ENCODE results near the gene RAB3GAP2. TPM values are rescaled to one million over a fixed set of nuclear protein-coding genes. Genes with fewer than 3 reads are reported as not detected.
"Not testable (repeated sequence)": the region's sequence is repeated elsewhere in the genome, so short reads cannot be mapped to it uniquely, and the experiment has no call there.

The RAB3GAP2 gene
- total RNA-seq, 4 donors from 2014 or later, result 13.8 to 28.0 (median 20.4) TPM

- no peak overlapping the region for H3K4me3 ChIP-seq
- DNase-seq, result no peak
- no peak overlapping the region for H3K27ac ChIP-seq
- WGBS, 2 donors, result 90 to 96% methylated on average over 1 of the region's 1 CpG
- intact Hi-C loops (cut with DNase I), result no loop called here
- TF ChIP-seq, protein P1, sequence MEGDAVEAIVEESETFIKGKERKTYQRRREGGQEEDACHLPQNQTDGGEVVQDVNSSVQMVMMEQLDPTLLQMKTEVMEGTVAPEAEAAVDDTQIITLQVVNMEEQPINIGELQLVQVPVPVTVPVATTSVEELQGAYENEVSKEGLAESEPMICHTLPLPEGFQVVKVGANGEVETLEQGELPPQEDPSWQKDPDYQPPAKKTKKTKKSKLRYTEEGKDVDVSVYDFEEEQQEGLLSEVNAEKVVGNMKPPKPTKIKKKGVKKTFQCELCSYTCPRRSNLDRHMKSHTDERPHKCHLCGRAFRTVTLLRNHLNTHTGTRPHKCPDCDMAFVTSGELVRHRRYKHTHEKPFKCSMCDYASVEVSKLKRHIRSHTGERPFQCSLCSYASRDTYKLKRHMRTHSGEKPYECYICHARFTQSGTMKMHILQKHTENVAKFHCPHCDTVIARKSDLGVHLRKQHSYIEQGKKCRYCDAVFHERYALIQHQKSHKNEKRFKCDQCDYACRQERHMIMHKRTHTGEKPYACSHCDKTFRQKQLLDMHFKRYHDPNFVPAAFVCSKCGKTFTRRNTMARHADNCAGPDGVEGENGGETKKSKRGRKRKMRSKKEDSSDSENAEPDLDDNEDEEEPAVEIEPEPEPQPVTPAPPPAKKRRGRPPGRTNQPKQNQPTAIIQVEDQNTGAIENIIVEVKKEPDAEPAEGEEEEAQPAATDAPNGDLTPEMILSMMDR (IDR thresholded peaks at IDR 0.05), result no peak
- TF ChIP-seq POLR2A (IDR thresholded peaks at IDR 0.05), result no peak
- H3K4me1 ChIP-seq, result no peaks in the 10 kb centered on the region
- no peaks in the 10 kb centered on the region for H3K27me3 ChIP-seq
- no peaks in the 10 kb centered on the region for H3K9me3 ChIP-seq
- H3K36me3 ChIP-seq, result peaks cover 7 to 93% (median 8%) of the 10 kb centered on the region in 3 donors
These were observed 101.3 kb downstream of the RAB3GAP2 start for GRCh38 chr1:220170836-220171526.

DNA sequence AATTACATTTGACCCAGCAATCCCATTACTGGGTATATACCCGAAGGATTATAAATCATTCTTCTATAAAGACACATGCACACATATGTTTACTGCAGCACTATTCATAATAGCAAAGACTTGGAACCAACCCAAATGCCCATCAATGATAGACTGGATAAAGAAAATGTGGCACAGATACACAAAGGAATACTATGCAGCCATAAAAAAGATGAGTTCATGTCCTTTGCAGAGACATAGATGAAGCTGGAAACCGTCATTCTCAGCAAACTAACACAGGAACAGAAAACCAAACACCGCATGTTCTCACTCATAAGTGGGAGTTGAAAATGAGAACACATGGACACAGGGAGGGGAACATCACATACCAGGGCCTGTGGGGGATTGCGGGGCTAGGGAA, 102.4 kb downstream of the RAB3GAP2 start:
- WGBS, 2 donors, result 89 to 94% methylated on average over 4 of the region's 4 CpGs
- H3K4me3 ChIP-seq; intact Hi-C loops (cut with DNase I); H3K9me3 ChIP-seq; H3K27me3 ChIP-seq; H3K4me1 ChIP-seq; H3K27ac ChIP-seq; DNase-seq: not testable (repeated sequence)
- peaks cover 7 to 97% (median 8%) of the 10 kb centered on the region in 3 donors for H3K36me3 ChIP-seq

DNA sequence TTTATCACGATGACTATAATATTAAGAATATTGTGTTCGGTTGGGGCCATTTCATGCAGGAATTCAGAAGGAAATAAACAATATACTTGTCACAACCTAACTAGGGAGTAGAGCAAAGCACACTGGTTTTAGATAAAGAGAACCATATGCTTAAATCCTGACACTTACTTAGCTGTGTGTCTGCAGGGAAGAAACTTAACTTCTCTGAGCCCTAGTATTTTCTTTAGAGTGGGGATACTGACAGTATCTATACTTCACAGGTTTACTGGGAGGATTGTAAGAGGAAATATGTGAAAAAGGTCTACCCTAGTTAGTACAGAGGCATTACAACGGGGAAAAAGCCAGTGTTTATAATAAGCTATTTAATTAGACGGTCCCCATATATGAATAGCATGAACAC, 105.4 kb downstream of the RAB3GAP2 start:
- Histone ChIP-seq H3K27me3 (no peaks in the 10 kb centered on the region), H3K4me1 (no peaks in the 10 kb centered on the region), H3K4me3 (no peak overlapping the region), H3K27ac (no peak overlapping the region), H3K9me3 (no peaks in the 10 kb centered on the region), H3K36me3 (peaks cover 8 to 82% (median 11%) of the 10 kb centered on the region in 3 donors)
- no peak for DNase-seq
- WGBS, 2 donors, result 83 to 90% methylated on average over 4 of the region's 4 CpGs
- intact Hi-C loops (cut with DNase I), result no loop called here
- no peak for TF ChIP-seq POLR2A (IDR thresholded peaks at IDR 0.05)
- TF ChIP-seq, protein P1 (IDR thresholded peaks at IDR 0.05), result no peak

GRCh38 chr1:220164517-220164916, 107.7 kb downstream of the RAB3GAP2 start:
- 61 to 70% methylated on average over 2 of the region's 2 CpGs for WGBS, 2 donors
- no peak for DNase-seq
- TF ChIP-seq, protein P1 (IDR thresholded peaks at IDR 0.05), result no peak
- no peak for TF ChIP-seq POLR2A (IDR thresholded peaks at IDR 0.05)
- peaks cover 4 to 82% (median 8%) of the 10 kb centered on the region in 3 donors for H3K36me3 ChIP-seq
- H3K27me3 ChIP-seq, result no peaks in the 10 kb centered on the region
- H3K4me1 ChIP-seq, result no peaks in the 10 kb centered on the region
- intact Hi-C loops (cut with DNase I), result no loop called here
- no peak overlapping the region for H3K4me3 ChIP-seq
- no peak overlapping the region for H3K27ac ChIP-seq
- H3K9me3 ChIP-seq, result no peaks in the 10 kb centered on the region

DNA sequence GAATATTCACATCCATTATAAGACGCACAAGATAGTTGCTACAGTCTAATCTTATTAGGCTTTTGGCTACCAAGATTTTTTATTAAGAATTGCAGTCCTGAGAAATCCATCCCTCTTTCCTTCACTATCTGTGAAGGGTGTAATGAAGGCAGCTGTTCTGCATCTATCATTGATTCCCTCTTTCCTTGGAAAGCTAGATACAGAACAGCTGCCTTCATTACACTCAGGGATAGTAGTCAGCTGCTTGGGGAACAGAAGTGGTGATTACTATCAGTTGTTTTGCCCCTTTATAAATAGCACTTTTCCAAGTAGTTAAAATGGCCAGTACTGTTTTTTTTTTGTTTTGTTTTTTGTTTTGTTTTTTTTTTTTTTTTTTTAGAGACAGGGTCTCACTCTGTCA, 108.1 kb downstream of the RAB3GAP2 start:
- WGBS, 2 donors, result 81 to 100% methylated on average over 1 of the region's 1 CpG
- TF ChIP-seq POLR2A (IDR thresholded peaks at IDR 0.05), result no peak
- TF ChIP-seq, protein P1 (IDR thresholded peaks at IDR 0.05), result no peak
- H3K36me3 ChIP-seq, result peaks cover 4 to 81% (median 8%) of the 10 kb centered on the region in 3 donors
- no peak overlapping the region for H3K4me3 ChIP-seq
- DNase-seq, result no peak
- no peaks in the 10 kb centered on the region for H3K27me3 ChIP-seq
- H3K27ac ChIP-seq, result no peak overlapping the region
- H3K9me3 ChIP-seq, result no peaks in the 10 kb centered on the region
- intact Hi-C loops (cut with DNase I), result no loop called here
- H3K4me1 ChIP-seq, result no peaks in the 10 kb centered on the region

Data from esophagus squamous epithelium (tissue), 5 donors.